CD4-positive, alpha-beta T cell treated with Interleukin-21 for 1 hour (primary cell): ENCODE results near the gene STRN3.
"Not testable (repeated sequence)": the region's sequence is repeated elsewhere in the genome, so short reads cannot be mapped to it uniquely, and the experiment has no call there.

Experiments
- DNase-seq: peaks from one replicate; pipeline ENCODE4 v3.0.0-alpha.2; 2020

Gene STRN3

GRCh38 chr14:30966415-30967363, 59.5 kb downstream of the STRN3 start:
- DNase-seq: no peak

DNA sequence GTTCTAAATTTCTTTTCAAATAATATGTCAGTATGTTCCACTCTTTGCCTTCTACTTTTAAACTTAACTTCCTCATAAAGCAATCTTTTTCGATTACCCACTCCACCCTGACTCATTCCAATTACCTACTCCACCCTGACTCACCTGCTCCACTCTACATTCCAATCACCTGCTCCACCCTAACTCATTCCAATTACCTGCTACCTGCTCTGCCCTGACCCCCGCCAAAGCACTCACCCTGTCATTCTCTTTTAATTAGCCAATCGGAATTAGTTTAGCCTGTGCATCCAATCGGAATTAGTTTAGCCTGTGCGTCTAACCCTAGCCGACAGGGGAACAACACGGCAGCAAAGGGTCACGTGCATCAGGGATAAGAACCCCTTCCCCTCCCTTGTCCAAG, 60.3 kb downstream of the STRN3 start:
- not testable (repeated sequence) for DNase-seq

- DNase-seq: not testable (repeated sequence)
These were observed 63.6 kb downstream of the STRN3 start for GRCh38 chr14:30962537-30962936.

DNA sequence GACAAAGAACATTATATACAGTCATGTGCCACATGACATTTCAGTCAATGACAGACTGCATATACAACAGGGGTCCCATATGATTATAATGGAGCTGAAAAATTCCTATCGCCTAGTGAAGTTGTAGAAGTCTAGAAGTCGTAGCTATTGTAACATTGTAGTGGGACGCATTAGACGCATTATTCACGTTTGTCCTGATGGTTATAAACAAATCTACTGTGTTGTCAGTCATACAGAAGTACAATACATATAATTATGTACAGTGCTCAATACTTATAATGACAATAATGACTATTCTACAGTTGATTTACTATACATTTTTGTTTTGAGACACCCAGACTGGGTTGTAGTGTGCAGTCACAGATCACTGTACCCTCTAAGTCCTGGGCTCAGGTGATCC, 64.8 kb downstream of the STRN3 start:
- DNase-seq: no peak

- no peak for DNase-seq
These were observed 66.0 kb downstream of the STRN3 start for GRCh38 chr14:30960216-30960615.

DNA sequence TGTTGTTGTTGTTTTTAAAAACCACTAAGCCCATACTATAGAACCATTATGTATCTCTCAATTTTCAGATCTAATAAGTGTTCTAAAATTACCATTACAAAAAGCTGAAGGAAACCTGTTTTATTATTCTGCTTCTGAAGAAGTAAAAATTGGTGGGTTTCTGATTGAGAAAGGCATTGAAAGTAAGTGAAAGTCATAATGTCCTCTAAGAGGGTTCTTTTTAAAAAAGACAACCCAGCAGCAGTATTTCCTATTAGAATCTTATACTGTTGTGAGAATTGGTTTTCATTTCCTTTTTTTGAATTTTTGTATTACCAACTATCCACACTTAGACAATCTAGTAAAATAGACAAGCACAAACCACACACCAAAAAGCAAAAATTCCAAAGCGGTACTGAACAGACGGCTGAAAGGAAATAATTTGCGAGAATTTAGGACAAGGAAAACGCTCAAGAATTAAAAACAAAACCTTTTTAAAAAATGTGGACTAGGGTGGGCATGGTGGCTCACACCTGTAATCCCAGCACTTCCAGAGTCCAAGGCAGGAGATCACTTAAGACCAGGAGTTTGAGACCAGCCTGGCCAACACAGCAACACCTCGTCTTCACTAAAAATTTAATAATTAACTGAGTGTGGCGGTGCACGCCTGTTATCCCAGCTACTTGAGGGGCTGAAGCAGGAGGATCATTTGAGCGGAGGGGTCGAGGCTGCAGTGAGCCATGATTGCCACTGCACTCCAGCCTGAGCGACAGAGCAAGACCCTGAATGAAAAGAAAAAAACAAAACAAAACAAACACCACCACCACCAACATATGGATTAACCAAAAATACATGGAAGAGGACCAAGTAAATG, 67.4 kb downstream of the STRN3 start:
- no peak for DNase-seq

GRCh38 chr14:30957813-30958370, 68.3 kb downstream of the STRN3 start:
- DNase-seq: no peak

GRCh38 chr14:30949651-30950050, 76.5 kb downstream of the STRN3 start:
- DNase-seq: no peak

DNA sequence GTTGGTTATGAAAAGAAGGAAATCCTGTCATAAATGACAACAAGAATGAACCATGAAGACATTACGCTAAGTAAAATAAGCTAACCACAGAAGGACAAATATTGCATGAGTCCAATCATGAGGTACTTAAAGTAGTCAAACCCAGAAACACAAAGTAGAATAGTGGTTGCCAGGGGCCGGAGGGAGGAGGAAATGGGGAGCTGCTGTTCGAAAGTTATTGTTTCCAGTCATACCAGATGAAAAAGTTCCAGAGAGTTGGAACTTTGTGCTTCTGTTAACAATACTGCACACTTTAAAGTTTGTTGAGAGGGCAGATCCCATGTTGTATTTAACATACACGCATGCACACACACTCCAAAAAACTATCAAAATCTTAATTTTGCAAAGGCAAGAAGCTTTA, 82.5 kb downstream of the STRN3 start:
- no peak for DNase-seq

DNA sequence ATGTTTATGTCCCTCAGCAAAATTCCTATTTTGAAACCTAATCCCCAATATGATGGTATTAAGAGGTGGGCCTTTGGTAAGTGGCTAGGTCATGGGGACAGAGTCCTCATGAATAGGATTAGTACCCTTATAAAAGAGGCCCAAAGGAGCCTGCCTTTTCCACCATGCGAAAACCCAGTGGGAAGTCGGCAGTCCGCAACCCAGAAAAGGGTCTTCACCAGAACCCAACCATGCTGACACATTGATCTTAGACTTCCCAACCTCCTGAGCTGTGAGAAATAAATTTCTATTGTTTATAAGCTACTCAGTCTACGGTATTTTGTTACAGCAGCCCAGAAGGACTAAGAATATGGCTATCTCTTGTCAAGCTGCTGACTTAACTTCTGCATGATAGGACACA, 85.3 kb downstream of the STRN3 start:
- no peak for DNase-seq

DNA sequence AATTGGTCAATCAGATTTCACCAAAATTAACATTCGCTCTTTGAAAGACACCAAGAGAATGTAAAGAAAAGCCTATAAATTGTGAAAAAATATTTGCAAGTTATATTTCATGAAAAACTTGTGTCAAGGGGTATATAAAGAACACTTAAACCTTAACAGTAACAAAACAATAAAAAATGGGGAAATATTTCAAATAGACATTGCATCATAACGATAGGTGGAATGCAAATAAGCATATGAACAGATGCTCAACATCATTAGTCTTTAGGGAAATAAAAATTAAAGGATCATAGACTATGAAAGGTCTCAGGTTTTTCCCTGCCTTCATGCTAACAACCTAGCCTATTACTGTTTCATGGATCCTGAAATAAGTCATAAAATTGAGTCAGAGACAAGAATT, 87.6 kb downstream of the STRN3 start:
- no peak for DNase-seq

DNA sequence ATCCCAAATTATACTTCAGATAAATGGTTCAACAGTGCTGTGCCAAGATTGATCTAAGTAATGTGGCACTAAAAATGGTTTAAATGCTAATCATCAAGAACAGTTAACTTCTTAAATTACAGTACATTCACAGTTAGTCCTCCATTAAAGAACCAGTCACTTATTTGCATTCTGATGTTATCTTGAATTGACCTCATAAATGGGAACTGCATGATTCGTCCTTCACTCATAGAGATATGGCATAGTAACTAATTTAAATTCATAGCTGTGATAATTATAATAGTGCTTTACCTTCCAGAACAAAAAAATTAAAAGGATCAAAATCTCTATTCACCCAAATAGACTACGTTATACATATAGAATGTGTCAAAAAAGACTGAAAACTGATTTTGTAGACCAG, 90.7 kb downstream of the STRN3 start:
- DNase-seq: no peak

DNA sequence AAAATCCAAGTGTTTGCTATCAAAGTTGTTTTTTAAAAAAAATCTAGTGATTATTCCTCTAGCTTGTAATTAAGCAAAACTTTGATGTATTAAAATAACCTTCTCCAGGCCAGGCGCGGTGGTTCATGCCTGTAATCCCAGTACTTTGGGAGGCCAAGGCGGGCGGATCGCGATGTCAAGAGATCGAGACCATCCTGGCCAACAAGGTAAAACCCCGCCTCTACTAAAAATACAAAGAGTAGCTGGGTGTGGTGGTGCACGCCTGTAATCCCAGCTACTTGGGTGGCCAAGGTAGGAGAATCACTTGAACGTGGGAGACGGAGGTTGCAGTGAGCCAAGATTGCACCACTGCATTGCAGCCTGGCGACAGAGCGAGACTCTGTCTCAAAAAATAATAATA, 92.2 kb downstream of the STRN3 start:
- not testable (repeated sequence) for DNase-seq

DNA sequence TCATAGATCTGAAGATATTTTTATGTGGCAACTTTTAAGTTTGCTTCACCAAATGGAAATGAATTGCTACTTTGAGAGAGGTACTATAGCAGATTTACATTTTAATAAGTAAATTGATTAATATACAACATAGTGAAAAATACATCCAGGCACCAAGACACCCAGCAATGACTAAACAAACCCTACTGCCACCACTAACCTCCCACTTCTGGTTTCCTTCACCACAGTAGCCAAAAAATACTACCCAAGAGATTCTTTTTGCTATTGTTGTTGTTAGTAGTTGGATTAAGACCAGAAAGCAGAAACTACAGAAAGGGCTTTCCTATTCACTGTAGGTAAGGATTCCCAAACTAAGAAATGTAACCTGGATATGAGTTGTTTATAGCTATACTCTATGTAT, 97.7 kb downstream of the STRN3 start:
- no peak for DNase-seq

DNA sequence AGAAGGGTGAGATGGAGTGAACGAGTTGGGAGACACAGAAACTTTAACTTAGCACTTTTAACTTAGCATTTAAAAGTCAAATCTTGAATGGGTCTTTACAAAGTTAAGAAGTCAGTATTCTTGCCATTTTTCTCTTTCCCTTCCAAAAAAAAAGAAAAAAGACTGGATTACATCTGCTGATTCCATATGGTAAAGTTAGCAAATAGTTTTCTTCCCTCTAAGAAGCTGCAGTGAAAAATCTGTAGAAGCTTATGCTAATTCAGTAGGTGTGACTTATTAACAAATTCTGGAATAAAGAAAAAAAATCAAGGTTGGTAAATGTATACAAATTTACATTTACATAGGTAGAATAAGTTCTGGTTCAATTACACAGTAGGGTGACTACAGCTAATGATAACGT, 100.9 kb downstream of the STRN3 start:
- DNase-seq: no peak

GRCh38 chr14:30921788-30922187, 104.4 kb downstream of the STRN3 start:
- no peak for DNase-seq

- no peak for DNase-seq
These were observed 104.9 kb downstream of the STRN3 start for GRCh38 chr14:30921305-30921704.

DNA sequence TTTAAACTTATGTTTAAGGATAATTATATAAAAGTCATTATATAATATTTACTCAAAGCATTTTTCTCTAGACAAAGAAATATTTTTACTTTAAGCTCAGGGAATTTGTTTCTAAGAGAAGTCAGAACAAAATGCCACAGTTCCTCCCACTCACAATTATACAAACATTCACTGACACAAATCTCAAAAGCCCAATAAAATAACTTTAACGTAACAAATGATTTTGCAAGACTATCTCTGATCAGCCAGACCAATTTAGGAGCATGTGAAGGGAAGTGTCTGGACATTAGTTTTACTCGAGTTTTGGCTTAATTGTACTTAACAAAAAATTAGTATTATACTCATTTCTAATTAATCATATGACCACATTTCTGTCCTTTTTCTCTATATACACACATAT, 110.6 kb downstream of the STRN3 start:
- DNase-seq: no peak

DNA sequence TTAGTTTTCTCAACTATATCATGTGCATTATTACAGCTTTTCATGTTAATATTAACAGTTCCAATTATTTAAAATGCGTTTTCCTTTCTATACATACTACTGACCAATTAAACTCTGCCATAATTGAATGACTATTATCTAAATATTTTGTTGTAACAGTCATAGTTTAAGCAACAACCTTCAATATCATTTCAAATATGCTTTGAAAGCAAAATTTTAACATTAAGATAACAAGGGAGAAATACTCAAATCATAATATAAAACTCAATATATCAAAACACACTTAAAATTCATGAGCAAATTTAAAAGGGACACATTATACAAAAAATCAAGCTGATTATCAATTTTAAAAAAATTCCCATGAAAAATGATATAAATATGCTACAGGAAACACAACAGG, 111.4 kb downstream of the STRN3 start:
- DNase-seq: no peak

- DNase-seq: no peak
These were observed 117.4 kb downstream of the STRN3 start for GRCh38 chr14:30908826-30909225.

GRCh38 chr14:30907659-30908057, 118.5 kb downstream of the STRN3 start:
- no peak for DNase-seq

GRCh38 chr14:30906752-30907658, 119.2 kb downstream of the STRN3 start:
- DNase-seq: peak; percentile 15
